ENCODE measurements around the gene ANKRD42. TPM values are rescaled to one million over a fixed set of nuclear protein-coding genes. Genes with fewer than 3 reads are reported as not detected.

ANKRD42 gene
- total and polyA plus RNA-seq, 9 of the 15 experiments (the other 6 are each of a cell fraction or from before 2014, with no cell fraction given): 2.8 to 9.1 (median 6.1) TPM

DNA sequence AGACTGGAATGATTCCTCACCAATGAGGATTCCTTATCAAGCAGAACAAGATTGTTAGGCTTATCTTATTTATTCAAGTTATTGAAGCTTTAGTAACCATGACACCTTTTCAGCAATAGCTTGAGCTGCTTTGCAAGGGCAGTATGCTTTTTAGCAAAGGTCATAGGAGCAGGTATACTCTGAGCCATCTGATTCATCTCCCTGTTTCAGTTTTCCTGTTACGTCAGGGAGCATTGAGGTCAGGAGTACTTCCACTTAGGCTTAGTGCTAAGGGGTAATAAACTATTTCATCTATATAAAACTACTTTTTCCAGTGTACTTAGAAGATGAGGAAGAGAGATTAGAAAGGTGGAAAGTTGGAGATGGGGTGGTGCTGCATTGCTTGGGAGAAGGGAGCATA is 17.7 kb upstream of the ANKRD42 start:
- no peak for FAIRE-seq
- in situ Hi-C loops (cut with MboI) (no loop called here), intact Hi-C loops (cut with micrococcal nuclease) (no loop called here)
- Histone ChIP-seq H3K4me2 (ENCODE audit: insufficient read depth, low read length) (no peak overlapping the region), H3K9me3 (replicated peaks; ENCODE audit: control insufficient read depth, insufficient read depth, low read depth, low read length) (no peaks in the 10 kb centered on the region), H3K4me3 (no peak overlapping the region), H3K27me3 (ENCODE audit: control insufficient read depth in 2 of 2, insufficient read depth in 2 of 2, low read length in 2 of 2) (no peaks in the 10 kb centered on the region), H3K79me2 (ENCODE audit: control insufficient read depth, insufficient read depth, low read length) (peaks cover 67% of the 10 kb centered on the region), H3K4me1 (replicated peaks in 1 of 2; ENCODE audit: control insufficient read depth in 2 of 2, insufficient read depth in 2 of 2, low read length in 2 of 2) (peaks cover 0 to 2% of the 10 kb centered on the region in 2 experiments; a peak in 2 of 5 replicates), H2AFZ (ENCODE audit: low read depth, low read length) (no peak overlapping the region), H3K9ac (ENCODE audit: insufficient read depth in 1 of 2, low read depth in 2 of 2, low read length in 2 of 2) (no peak overlapping the region), H4K20me1 (replicated peaks; ENCODE audit: control insufficient read depth, insufficient read depth, low read length) (peaks cover 4% of the 10 kb centered on the region), H3K27ac (ENCODE audit: extremely low read depth, low read depth, low read length) (no peak overlapping the region), H3K36me3 (ENCODE audit: control insufficient read depth, insufficient read depth, low read length) (peaks cover 88% of the 10 kb centered on the region), H3K9me1 (ENCODE audit: control insufficient read depth, insufficient read depth, low read length) (no peaks in the 10 kb centered on the region)
- POLR2A ChIA-PET: interaction anchor here (1.0 kb wide), 1 partner anchor 44 kb away, joined by 3 read pairs; no protein-coding TSS in a partner anchor
- CTCF ChIA-PET (ENCODE audit: low intra/inter-chr PET ratio): no interaction called here
- BruUV-seq (replicated peaks): no TSS peak
- no peak for DNase-seq (ENCODE audit: extremely low read depth in 1 of 4, low spot score in 3 of 4)
- WGBS (ENCODE audit: insufficient coverage, low coverage, missing lambda C conversion rate): 100% methylated on average over 1 of the region's 1 CpG
- TF ChIP-seq NRF1 (conservative IDR thresholded peaks at IDR 0.05 in 1 of 2, IDR thresholded peaks at IDR 0.05 in 1 of 2): no peak
- no peak for ATAC-seq

DNA sequence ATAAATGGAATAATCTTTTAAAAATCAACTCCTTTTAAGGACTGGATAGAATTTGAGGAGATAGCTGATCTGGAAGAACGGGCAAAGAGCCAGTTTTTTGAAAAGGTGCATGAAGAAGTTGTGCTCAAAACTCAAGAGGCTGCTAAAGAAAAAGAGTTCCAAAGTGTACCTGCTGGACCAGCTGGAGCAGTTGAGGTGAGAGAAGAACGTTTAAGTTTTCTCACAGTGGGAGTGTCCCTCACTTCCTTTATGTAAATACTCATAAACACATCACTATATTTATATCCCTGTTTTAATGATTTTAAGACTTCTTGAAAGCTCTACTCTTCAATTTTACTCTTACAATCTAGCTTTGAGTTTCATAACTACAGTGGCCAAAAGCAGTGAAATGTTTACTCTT is 11.7 kb upstream of the ANKRD42 start:
- BruUV-seq (replicated peaks): no TSS peak
- Histone ChIP-seq H3K27me3 (ENCODE audit: control insufficient read depth in 2 of 2, insufficient read depth in 2 of 2, low read length in 2 of 2) (no peaks in the 10 kb centered on the region), H3K4me1 (replicated peaks in 1 of 2; ENCODE audit: control insufficient read depth in 2 of 2, insufficient read depth in 2 of 2, low read length in 2 of 2) (no peaks in the 10 kb centered on the region), H2AFZ (ENCODE audit: low read depth, low read length) (no peak overlapping the region), H4K20me1 (replicated peaks; ENCODE audit: control insufficient read depth, insufficient read depth, low read length) (no peaks in the 10 kb centered on the region), H3K4me2 (ENCODE audit: insufficient read depth, low read length) (no peak overlapping the region), H3K4me3 (no peak overlapping the region), H3K79me2 (ENCODE audit: control insufficient read depth, insufficient read depth, low read length) (peaks cover 16% of the 10 kb centered on the region; the same call in 2 of the 3 replicates), H3K9me3 (replicated peaks; ENCODE audit: control insufficient read depth, insufficient read depth, low read depth, low read length) (no peaks in the 10 kb centered on the region), H3K9me1 (ENCODE audit: control insufficient read depth, insufficient read depth, low read length) (no peaks in the 10 kb centered on the region), H3K36me3 (ENCODE audit: control insufficient read depth, insufficient read depth, low read length) (peaks cover 87% of the 10 kb centered on the region), H3K27ac (ENCODE audit: extremely low read depth, low read depth, low read length) (no peak overlapping the region), H3K9ac (ENCODE audit: insufficient read depth in 1 of 2, low read depth in 2 of 2, low read length in 2 of 2) (no peak overlapping the region)
- intact Hi-C loops (cut with micrococcal nuclease) (no loop called here), in situ Hi-C loops (cut with MboI) (no loop called here)
- ATAC-seq: no peak
- POLR2A ChIA-PET: interaction anchor here (0.6 to 1.3 kb wide), 2 partner anchors 14 to 245 kb away, joined by 3 to 4 read pairs; no protein-coding TSS in a partner anchor
- FAIRE-seq: no peak
- TF ChIP-seq ZNF695 (CRISPR knock-in tag; IDR thresholded peaks at IDR 0.05) (no peak), ZNF324 (CRISPR knock-in tag; IDR thresholded peaks at IDR 0.05) (no peak), XRCC5 (IDR thresholded peaks at IDR 0.05; ENCODE audit: low read depth, low read length) (no peak), ATF4 (CRISPR knock-in tag; IDR thresholded peaks at IDR 0.05) (no peak)
- DNase-seq (ENCODE audit: extremely low read depth in 1 of 4, low spot score in 3 of 4): no peak
- CTCF ChIA-PET (ENCODE audit: low intra/inter-chr PET ratio): no interaction called here
- 47% methylated on average over 2 of the region's 2 CpGs for WGBS (ENCODE audit: insufficient coverage, low coverage, missing lambda C conversion rate)
